Measurements from ENCODE around the gene CDKN1A.

Gene CDKN1A

GRCh38 chr6:36655085-36655724 is 23.3 kb upstream of the CDKN1A start:
- WGBS (ENCODE audit: insufficient coverage, insufficient read length) = 100% methylated on average over 1 of the region's 6 CpGs
- H3K27me3 ChIP-seq (ENCODE audit: control insufficient read depth, insufficient read depth, low read length) = no peaks in the 10 kb centered on the region
- no peak for DNase-seq (ENCODE audit: low read depth, low spot score)
- H3K4me1 ChIP-seq (ENCODE audit: control insufficient read depth, insufficient read depth, low read length) = no peaks in the 10 kb centered on the region
- no peaks in the 10 kb centered on the region for H3K9me3 ChIP-seq (ENCODE audit: control insufficient read depth, insufficient read depth, low read length)
- H3K27ac ChIP-seq (ENCODE audit: low read length) = no peak overlapping the region
- no peak overlapping the region for H3K4me3 ChIP-seq (ENCODE audit: low read length)
- no peaks in the 10 kb centered on the region for H3K36me3 ChIP-seq (ENCODE audit: control insufficient read depth, insufficient read depth, low read length)

GRCh38 chr6:36656441-36656840 is 22.1 kb upstream of the CDKN1A start:
- DNase-seq (ENCODE audit: low read depth, low spot score) = no peak
- no peaks in the 10 kb centered on the region for H3K9me3 ChIP-seq (ENCODE audit: control insufficient read depth, insufficient read depth, low read length)
- H3K27ac ChIP-seq (ENCODE audit: low read length) = no peak overlapping the region
- no CpG with 5 or more reads among the region's 5 CpGs for WGBS (ENCODE audit: insufficient coverage, insufficient read length)
- no peak overlapping the region for H3K4me3 ChIP-seq (ENCODE audit: low read length)
- H3K36me3 ChIP-seq (ENCODE audit: control insufficient read depth, insufficient read depth, low read length) = no peaks in the 10 kb centered on the region
- no peaks in the 10 kb centered on the region for H3K27me3 ChIP-seq (ENCODE audit: control insufficient read depth, insufficient read depth, low read length)
- H3K4me1 ChIP-seq (ENCODE audit: control insufficient read depth, insufficient read depth, low read length) = no peaks in the 10 kb centered on the region

DNA sequence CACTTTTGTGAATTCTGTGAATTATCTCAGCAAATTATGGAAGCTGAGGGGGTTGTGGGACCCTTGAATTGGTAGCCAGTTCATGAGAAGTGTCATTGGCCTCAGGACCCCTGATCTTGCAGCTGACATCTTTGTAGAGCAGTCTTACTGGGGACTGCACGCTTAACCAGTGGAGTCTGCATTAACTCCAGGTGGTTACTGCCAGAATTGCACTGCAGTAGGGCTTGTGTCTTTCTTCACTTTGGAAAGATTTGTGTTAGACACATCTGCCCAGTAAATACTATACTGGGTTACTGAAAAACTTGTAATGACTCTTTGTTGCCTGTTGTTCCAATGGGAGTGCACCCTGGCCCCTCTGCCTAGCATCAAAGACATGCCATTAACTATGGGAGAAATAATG is 21.2 kb upstream of the CDKN1A start:
- WGBS (ENCODE audit: insufficient coverage, insufficient read length) = no CpG with 5 or more reads among the region's 1 CpG
- Histone ChIP-seq H3K27me3 (ENCODE audit: control insufficient read depth, insufficient read depth, low read length) (no peaks in the 10 kb centered on the region), H3K9me3 (ENCODE audit: control insufficient read depth, insufficient read depth, low read length) (no peaks in the 10 kb centered on the region), H3K36me3 (ENCODE audit: control insufficient read depth, insufficient read depth, low read length) (no peaks in the 10 kb centered on the region), H3K4me3 (ENCODE audit: low read length) (no peak overlapping the region), H3K4me1 (ENCODE audit: control insufficient read depth, insufficient read depth, low read length) (no peaks in the 10 kb centered on the region), H3K27ac (ENCODE audit: low read length) (no peak overlapping the region)
- DNase-seq (ENCODE audit: low read depth, low spot score) = no peak

DNA sequence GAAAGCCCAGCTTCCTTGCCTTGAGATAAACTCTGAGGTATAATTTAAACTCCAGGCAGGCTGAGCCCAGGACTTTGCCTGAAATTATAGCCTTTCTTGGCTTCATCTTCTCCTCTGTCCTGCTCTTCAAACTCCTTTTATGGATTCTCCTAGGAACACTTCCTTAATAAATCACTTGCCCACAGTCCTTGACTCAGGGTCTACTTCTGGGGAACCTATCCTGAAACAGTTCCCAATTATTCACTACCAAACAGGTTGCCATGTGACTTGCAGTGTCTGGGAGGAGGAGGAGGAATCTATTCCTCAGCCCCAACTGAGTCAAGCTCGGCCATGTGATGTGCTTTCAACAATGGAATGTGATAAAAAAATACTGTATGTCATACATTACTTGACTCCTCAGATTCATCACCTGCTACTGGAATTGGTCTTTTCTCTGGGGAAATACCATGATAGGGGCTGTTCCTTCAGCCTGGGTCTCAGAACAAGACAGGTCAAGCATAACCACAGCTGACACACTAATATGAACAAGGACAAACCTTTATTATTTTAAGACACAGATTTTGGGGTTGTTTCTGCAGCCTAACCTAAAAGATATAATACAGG is 20.5 kb upstream of the CDKN1A start:
- no peaks in the 10 kb centered on the region; the same call in 1 of the 2 replicates for H3K4me1 ChIP-seq (ENCODE audit: control insufficient read depth, insufficient read depth, low read length)
- H3K27ac ChIP-seq (ENCODE audit: low read length) = no peak overlapping the region
- no peak overlapping the region for H3K4me3 ChIP-seq (ENCODE audit: low read length)
- no peaks in the 10 kb centered on the region for H3K27me3 ChIP-seq (ENCODE audit: control insufficient read depth, insufficient read depth, low read length)
- no CpG with 5 or more reads among the region's 1 CpG for WGBS (ENCODE audit: insufficient coverage, insufficient read length)
- H3K36me3 ChIP-seq (ENCODE audit: control insufficient read depth, insufficient read depth, low read length) = no peaks in the 10 kb centered on the region
- no peaks in the 10 kb centered on the region for H3K9me3 ChIP-seq (ENCODE audit: control insufficient read depth, insufficient read depth, low read length)
- no peak for DNase-seq (ENCODE audit: low read depth, low spot score)

DNA sequence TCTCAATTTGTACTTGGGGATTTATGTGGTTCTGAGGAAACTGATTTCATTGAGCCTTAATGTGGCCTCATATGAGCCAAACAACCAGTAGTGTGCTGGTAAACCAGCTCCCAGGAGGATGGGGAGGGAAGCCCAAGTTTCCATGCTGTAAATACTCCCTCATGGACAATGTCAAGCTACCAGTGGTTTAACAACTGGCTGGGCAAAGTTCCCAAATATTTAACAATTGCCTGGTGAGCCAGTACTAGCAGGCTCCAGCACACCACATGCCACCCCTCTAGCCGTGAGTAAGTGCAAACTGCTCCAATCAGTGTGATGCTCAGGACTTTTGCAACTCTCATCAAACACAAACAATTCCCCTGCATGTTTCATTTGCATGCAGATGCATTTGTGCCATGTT is 19.2 kb upstream of the CDKN1A start:
- Histone ChIP-seq H3K27me3 (ENCODE audit: control insufficient read depth, insufficient read depth, low read length) (no peaks in the 10 kb centered on the region), H3K9me3 (ENCODE audit: control insufficient read depth, insufficient read depth, low read length) (no peaks in the 10 kb centered on the region), H3K36me3 (ENCODE audit: control insufficient read depth, insufficient read depth, low read length) (no peaks in the 10 kb centered on the region), H3K4me3 (ENCODE audit: low read length) (no peak overlapping the region), H3K4me1 (ENCODE audit: control insufficient read depth, insufficient read depth, low read length) (no peaks in the 10 kb centered on the region; the same call in 1 of the 2 replicates), H3K27ac (ENCODE audit: low read length) (no peak overlapping the region)
- no peak for DNase-seq (ENCODE audit: low read depth, low spot score)
- WGBS (ENCODE audit: insufficient coverage, insufficient read length) = no CpG with 5 or more reads among the region's 1 CpG

DNA sequence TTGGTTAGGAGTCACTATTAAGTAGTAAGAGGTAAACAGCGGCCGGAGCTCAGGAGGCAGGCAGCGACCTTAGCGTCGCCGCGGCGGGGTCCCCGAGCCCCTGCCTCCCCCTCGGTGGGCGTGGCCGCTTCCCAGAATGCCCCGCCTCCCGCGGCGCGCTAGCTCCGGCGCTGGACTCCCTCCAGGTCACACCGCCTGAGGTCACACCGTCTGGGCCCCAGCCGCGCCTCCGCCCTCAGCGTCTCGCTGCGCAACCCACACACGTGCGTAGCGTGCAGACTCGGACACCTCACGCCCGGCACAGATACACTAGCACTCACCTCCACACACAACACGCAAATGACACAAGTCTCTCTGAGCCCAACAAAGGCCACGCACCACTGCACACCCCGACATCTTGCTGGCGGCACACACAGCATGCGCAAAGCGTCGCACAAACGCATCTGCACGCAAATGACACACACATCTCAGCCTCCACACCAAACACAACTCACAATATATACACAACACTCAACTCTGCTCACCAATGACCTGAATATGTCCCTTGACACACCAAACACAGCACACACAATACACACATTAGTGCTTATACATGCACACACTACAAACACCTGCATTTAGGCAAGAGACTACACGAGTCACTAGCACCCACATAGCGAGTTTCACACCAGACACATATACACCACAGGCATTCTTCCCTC is 17.6 kb upstream of the CDKN1A start:
- no peaks in the 10 kb centered on the region for H3K9me3 ChIP-seq (ENCODE audit: control insufficient read depth, insufficient read depth, low read length)
- no peak for DNase-seq (ENCODE audit: low read depth, low spot score)
- no peaks in the 10 kb centered on the region for H3K27me3 ChIP-seq (ENCODE audit: control insufficient read depth, insufficient read depth, low read length)
- no peak overlapping the region for H3K27ac ChIP-seq (ENCODE audit: low read length)
- H3K4me1 ChIP-seq (ENCODE audit: control insufficient read depth, insufficient read depth, low read length) = no peaks in the 10 kb centered on the region; the same call in 1 of the 2 replicates
- no peak overlapping the region for H3K4me3 ChIP-seq (ENCODE audit: low read length)
- 100% methylated on average over 3 of the region's 44 CpGs for WGBS (ENCODE audit: insufficient coverage, insufficient read length)
- no peaks in the 10 kb centered on the region for H3K36me3 ChIP-seq (ENCODE audit: control insufficient read depth, insufficient read depth, low read length)

- DNase-seq (ENCODE audit: low read depth, low spot score) = no peak
- Histone ChIP-seq H3K27ac (ENCODE audit: low read length) (no peak overlapping the region), H3K4me1 (ENCODE audit: control insufficient read depth, insufficient read depth, low read length) (peaks cover 3% of the 10 kb centered on the region), H3K4me3 (ENCODE audit: low read length) (no peak overlapping the region), H3K36me3 (ENCODE audit: control insufficient read depth, insufficient read depth, low read length) (no peaks in the 10 kb centered on the region), H3K27me3 (ENCODE audit: control insufficient read depth, insufficient read depth, low read length) (no peaks in the 10 kb centered on the region), H3K9me3 (ENCODE audit: control insufficient read depth, insufficient read depth, low read length) (no peaks in the 10 kb centered on the region)
- WGBS (ENCODE audit: insufficient coverage, insufficient read length) = no CpG with 5 or more reads among the region's 5 CpGs
These were observed 16.1 kb upstream of the CDKN1A start for GRCh38 chr6:36662380-36662779.

- Histone ChIP-seq H3K9me3 (ENCODE audit: control insufficient read depth, insufficient read depth, low read length) (no peaks in the 10 kb centered on the region), H3K4me3 (ENCODE audit: low read length) (no peak overlapping the region), H3K36me3 (ENCODE audit: control insufficient read depth, insufficient read depth, low read length) (no peaks in the 10 kb centered on the region), H3K4me1 (ENCODE audit: control insufficient read depth, insufficient read depth, low read length) (peaks cover 3% of the 10 kb centered on the region), H3K27me3 (ENCODE audit: control insufficient read depth, insufficient read depth, low read length) (no peaks in the 10 kb centered on the region), H3K27ac (ENCODE audit: low read length) (no peak overlapping the region)
- no peak for DNase-seq (ENCODE audit: low read depth, low spot score)
- WGBS (ENCODE audit: insufficient coverage, insufficient read length) = no CpG with 5 or more reads among the region's 6 CpGs
These were observed 15.7 kb upstream of the CDKN1A start for GRCh38 chr6:36662827-36663256.

DNA sequence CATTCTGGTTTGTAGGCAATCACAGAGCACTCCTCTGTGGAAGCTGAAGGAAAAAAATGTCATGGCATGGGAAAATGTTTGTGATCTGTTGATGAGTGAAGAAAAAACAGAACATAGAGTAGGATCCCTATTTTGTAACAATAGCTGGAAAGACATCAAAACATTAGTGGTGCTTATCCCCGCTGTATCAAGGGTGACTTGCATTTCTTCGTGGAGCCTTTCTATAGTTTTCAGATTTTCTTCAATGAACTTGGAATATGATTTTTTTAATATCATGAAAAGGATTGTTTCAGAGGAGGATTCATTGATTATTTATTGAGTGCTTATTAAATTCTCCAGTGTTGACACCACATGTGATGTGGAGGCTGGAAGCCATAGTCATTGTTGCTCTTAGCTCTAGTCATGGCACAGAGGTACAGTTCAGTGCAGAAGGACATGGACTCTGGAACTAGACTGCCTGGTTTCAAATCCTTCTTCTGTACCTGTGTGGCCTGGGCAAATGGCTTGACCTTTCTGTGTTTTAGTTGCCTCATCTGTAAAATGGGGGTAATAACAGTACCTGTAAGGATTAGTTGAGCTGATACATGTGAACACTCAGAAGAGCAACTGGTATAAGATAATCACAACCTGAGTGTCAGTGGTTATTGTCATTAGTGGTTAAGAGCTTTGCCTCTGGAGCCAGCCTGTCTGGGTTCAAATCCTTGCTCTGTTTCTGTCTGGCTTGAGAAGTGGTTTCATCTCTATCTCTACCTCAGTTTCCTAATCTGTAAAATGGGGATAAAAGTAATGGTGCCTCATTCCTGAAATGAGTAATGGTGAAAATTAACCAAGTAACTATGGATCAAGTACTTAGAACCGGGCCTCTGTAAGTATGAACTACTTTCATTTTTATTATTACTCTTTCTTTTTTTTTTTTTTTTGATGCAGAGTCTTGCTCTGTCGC is 14.7 kb upstream of the CDKN1A start:
- Histone ChIP-seq H3K9me3 (ENCODE audit: control insufficient read depth, insufficient read depth, low read length) (no peaks in the 10 kb centered on the region), H3K4me3 (ENCODE audit: low read length) (no peak overlapping the region), H3K27me3 (ENCODE audit: control insufficient read depth, insufficient read depth, low read length) (no peaks in the 10 kb centered on the region), H3K36me3 (ENCODE audit: control insufficient read depth, insufficient read depth, low read length) (no peaks in the 10 kb centered on the region), H3K27ac (ENCODE audit: low read length) (no peak overlapping the region), H3K4me1 (ENCODE audit: control insufficient read depth, insufficient read depth, low read length) (peaks cover 3% of the 10 kb centered on the region)
- WGBS (ENCODE audit: insufficient coverage, insufficient read length) = no CpG with 5 or more reads among the region's 4 CpGs
- no peak for DNase-seq (ENCODE audit: low read depth, low spot score)

GRCh38 chr6:36665180-36665579 is 13.3 kb upstream of the CDKN1A start:
- WGBS (ENCODE audit: insufficient coverage, insufficient read length) = no CpG with 5 or more reads among the region's 4 CpGs
- Histone ChIP-seq H3K27me3 (ENCODE audit: control insufficient read depth, insufficient read depth, low read length) (no peaks in the 10 kb centered on the region), H3K36me3 (ENCODE audit: control insufficient read depth, insufficient read depth, low read length) (no peaks in the 10 kb centered on the region), H3K4me3 (ENCODE audit: low read length) (no peak overlapping the region), H3K4me1 (ENCODE audit: control insufficient read depth, insufficient read depth, low read length) (peaks cover 5% of the 10 kb centered on the region), H3K27ac (ENCODE audit: low read length) (no peak overlapping the region), H3K9me3 (ENCODE audit: control insufficient read depth, insufficient read depth, low read length) (no peaks in the 10 kb centered on the region)
- DNase-seq (ENCODE audit: low read depth, low spot score) = no peak

Measured in iPS DF 6.9 (cell line).